ENCODE results near the gene SLC41A3.

Gene SLC41A3

GRCh38 chr3:126103121-126104027 lies 19.4 kb upstream of the SLC41A3 start:
- no peak for TF ChIP-seq EZH2 (IDR thresholded peaks at IDR 0.05; ENCODE audit: borderline replicate concordance, low read length)
- TF ChIP-seq CTCF (IDR thresholded peaks at IDR 0.05; ENCODE audit: low read length), result peak; percentile 45
- Histone ChIP-seq H3K36me3 (ENCODE audit: insufficient read depth, low read length) (no peaks in the 10 kb centered on the region), H3K27ac (ENCODE audit: low read depth, low read length, poor library complexity, severe bottlenecking) (no peak overlapping the region), H2AFZ (ENCODE audit: low read length) (no peak overlapping the region), H3K9ac (ENCODE audit: low read length) (no peak overlapping the region), H3K4me1 (ENCODE audit: insufficient read depth, low read length, severe bottlenecking) (no peaks in the 10 kb centered on the region), H3K79me2 (ENCODE audit: insufficient read depth, low read length) (no peaks in the 10 kb centered on the region), H3K27me3 (ENCODE audit: insufficient read depth, low read length) (no peaks in the 10 kb centered on the region; the same call in 1 of the 2 replicates), H3K9me3 (ENCODE audit: low read length) (no peaks in the 10 kb centered on the region), H3F3A (ENCODE audit: insufficient read depth, low read length) (no peaks in the 10 kb centered on the region), H3K4me2 (ENCODE audit: low read length) (no peak overlapping the region), H4K20me1 (ENCODE audit: insufficient read depth, low read length) (no peaks in the 10 kb centered on the region), H3K9me2 (ENCODE audit: low read depth, low read length) (no peaks in the 10 kb centered on the region), H3K4me3 (ENCODE audit: low read depth, low read length, poor library complexity, severe bottlenecking) (no peak overlapping the region)

GRCh38 chr3:126102530-126102951 lies 18.6 kb upstream of the SLC41A3 start:
- Histone ChIP-seq H3K9me2 (ENCODE audit: low read depth, low read length) (no peaks in the 10 kb centered on the region), H3K9me3 (ENCODE audit: low read length) (no peaks in the 10 kb centered on the region), H2AFZ (ENCODE audit: low read length) (no peak overlapping the region), H3K4me2 (ENCODE audit: low read length) (no peak overlapping the region), H3K27me3 (ENCODE audit: insufficient read depth, low read length) (no peaks in the 10 kb centered on the region; the same call in 1 of the 2 replicates), H3K27ac (ENCODE audit: low read depth, low read length, poor library complexity, severe bottlenecking) (no peak overlapping the region), H3K79me2 (ENCODE audit: insufficient read depth, low read length) (no peaks in the 10 kb centered on the region), H3K4me3 (ENCODE audit: low read depth, low read length, poor library complexity, severe bottlenecking) (no peak overlapping the region), H4K20me1 (ENCODE audit: insufficient read depth, low read length) (no peaks in the 10 kb centered on the region), H3K9ac (ENCODE audit: low read length) (no peak overlapping the region), H3K36me3 (ENCODE audit: insufficient read depth, low read length) (no peaks in the 10 kb centered on the region), H3K4me1 (ENCODE audit: insufficient read depth, low read length, severe bottlenecking) (no peaks in the 10 kb centered on the region), H3F3A (ENCODE audit: insufficient read depth, low read length) (no peaks in the 10 kb centered on the region)
- TF ChIP-seq EZH2 (IDR thresholded peaks at IDR 0.05; ENCODE audit: borderline replicate concordance, low read length), result no peak
- TF ChIP-seq CTCF (IDR thresholded peaks at IDR 0.05; ENCODE audit: low read length), result no peak

GRCh38 chr3:126102011-126102410 lies 18.1 kb upstream of the SLC41A3 start:
- H2AFZ ChIP-seq (ENCODE audit: low read length), result no peak overlapping the region
- H3F3A ChIP-seq (ENCODE audit: insufficient read depth, low read length), result no peaks in the 10 kb centered on the region
- H3K9me3 ChIP-seq (ENCODE audit: low read length), result no peaks in the 10 kb centered on the region
- H4K20me1 ChIP-seq (ENCODE audit: insufficient read depth, low read length), result no peaks in the 10 kb centered on the region
- no peaks in the 10 kb centered on the region for H3K79me2 ChIP-seq (ENCODE audit: insufficient read depth, low read length)
- no peaks in the 10 kb centered on the region; the same call in 1 of the 2 replicates for H3K27me3 ChIP-seq (ENCODE audit: insufficient read depth, low read length)
- H3K4me1 ChIP-seq (ENCODE audit: insufficient read depth, low read length, severe bottlenecking), result no peaks in the 10 kb centered on the region
- H3K36me3 ChIP-seq (ENCODE audit: insufficient read depth, low read length), result no peaks in the 10 kb centered on the region
- no peak overlapping the region for H3K9ac ChIP-seq (ENCODE audit: low read length)
- no peak overlapping the region for H3K4me2 ChIP-seq (ENCODE audit: low read length)
- H3K9me2 ChIP-seq (ENCODE audit: low read depth, low read length), result no peaks in the 10 kb centered on the region
- H3K27ac ChIP-seq (ENCODE audit: low read depth, low read length, poor library complexity, severe bottlenecking), result no peak overlapping the region
- TF ChIP-seq CTCF (IDR thresholded peaks at IDR 0.05; ENCODE audit: low read length), result no peak
- no peak for TF ChIP-seq EZH2 (IDR thresholded peaks at IDR 0.05; ENCODE audit: borderline replicate concordance, low read length)
- H3K4me3 ChIP-seq (ENCODE audit: low read depth, low read length, poor library complexity, severe bottlenecking), result no peak overlapping the region
